ENCODE measurements around the gene GSG1L.

Gene GSG1L

DNA sequence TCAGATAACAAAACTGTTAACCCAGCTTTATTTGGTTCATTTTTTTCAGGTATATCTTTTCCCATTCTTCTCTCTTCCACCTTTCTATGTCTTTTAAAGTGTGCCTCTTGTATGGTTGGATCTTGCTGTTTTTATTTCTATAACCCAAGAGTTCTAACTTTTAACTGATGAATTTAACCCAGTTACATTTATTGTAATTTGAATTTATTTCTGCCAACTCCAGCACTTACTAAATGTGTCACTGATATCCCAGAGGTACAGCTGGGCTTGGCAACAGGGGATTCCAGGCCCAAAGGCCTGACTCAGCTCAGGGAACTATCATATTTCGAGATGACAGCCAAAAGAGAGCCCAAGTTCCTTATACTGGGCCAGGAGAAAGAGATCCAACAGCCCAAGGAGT is 200.1 kb downstream of the GSG1L start:
- in situ Hi-C loops (cut with MboI; ENCODE audit: low sequenced_read_pairs) = loop anchor here (25.0 kb wide), 1 partner anchor 176 kb away; no protein-coding TSS in a partner anchor

DNA sequence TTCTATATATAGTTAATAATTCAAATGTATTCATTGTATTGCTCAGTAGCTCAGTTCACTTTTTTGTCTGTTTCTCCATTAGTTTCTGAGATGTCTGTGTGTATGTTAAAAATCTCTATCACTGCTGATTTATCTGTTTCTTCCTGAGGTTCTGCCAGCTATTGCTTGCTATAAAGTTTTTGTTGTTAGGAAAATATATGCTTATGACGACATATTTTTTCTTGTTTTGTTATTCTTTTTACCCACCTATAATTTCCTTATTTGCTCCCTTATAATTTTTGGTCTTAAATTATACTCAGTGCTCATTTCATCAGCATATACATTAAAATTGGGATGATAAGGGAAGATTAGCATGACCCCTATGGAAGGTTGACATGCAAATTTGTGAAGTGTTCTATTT is 200.6 kb downstream of the GSG1L start:
- in situ Hi-C loops (cut with MboI; ENCODE audit: low sequenced_read_pairs) = loop anchor here (25.0 kb wide), 1 partner anchor 176 kb away; no protein-coding TSS in a partner anchor

- in situ Hi-C loops (cut with MboI; ENCODE audit: low sequenced_read_pairs) = loop anchor here (25.0 kb wide), 1 partner anchor 173 kb away; no protein-coding TSS in a partner anchor
These were observed 203.4 kb downstream of the GSG1L start for GRCh38 chr16:27860091-27860490.

- in situ Hi-C loops (cut with MboI; ENCODE audit: low sequenced_read_pairs) = loop anchor here (25.0 kb wide), 1 partner anchor 172 kb away; no protein-coding TSS in a partner anchor
These were observed 204.5 kb downstream of the GSG1L start for GRCh38 chr16:27859020-27859419.

DNA sequence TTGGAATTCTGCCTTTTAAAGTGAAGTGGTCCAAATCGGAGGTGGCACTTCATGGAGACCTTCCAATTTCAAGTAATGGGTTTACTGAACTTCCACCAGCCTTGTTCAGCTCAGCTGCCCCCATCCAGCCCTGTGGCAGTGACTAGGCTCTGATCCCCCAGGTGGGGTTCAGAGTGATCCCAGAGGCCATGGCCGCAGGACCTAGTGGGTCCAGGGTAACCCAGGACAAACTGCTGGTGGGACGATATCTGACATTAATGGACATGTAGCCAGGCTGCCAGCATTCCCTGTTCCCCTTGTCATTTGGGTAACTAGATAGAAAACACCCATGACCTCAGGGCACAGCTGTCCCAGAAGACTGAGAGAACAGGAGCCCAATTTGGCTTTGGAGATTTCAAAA is 209.9 kb downstream of the GSG1L start:
- in situ Hi-C loops (cut with MboI; ENCODE audit: low sequenced_read_pairs) = loop anchor here (25.0 kb wide), 1 partner anchor 166 kb away; no protein-coding TSS in a partner anchor

DNA sequence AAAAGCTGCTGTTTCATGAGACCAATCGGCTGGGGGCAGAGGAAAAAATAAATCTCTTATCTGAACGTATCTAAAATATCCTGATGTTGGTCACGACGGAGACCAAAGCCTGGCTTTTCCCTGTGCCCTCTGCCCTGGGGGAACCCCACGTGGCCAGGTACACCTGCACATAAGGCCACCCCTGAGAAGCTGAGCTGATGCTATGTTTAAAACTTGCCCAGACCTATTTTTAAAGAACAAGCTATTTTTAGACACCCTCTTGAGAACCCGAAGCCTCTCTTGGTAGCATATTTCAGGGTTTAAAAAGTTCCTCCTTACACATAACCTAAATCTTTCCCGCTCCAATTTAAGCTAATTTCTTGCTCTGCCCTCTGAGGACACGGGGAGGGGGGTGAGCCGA is 210.4 kb downstream of the GSG1L start:
- in situ Hi-C loops (cut with MboI; ENCODE audit: low sequenced_read_pairs) = loop anchor here (25.0 kb wide), 1 partner anchor 166 kb away; no protein-coding TSS in a partner anchor

DNA sequence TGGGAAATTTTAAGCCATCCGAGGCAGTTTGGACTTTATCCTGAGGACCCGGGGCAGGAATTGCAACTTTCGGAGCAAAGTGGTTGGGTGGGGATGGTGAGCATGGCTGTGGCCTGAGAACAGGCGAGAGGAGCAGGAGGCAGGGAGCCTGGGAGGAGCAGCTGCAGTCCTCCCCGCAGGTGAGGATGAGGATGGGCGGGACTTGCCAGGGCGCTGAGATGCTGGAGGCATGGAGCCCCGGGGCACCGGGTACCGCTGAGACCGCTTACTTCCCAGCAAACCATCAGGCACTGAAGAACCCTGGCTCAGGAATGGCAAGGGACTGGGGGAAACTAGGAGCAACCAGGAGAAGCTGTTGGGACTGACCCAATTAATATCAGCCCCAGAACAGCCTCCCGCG is 210.8 kb downstream of the GSG1L start:
- in situ Hi-C loops (cut with MboI; ENCODE audit: low sequenced_read_pairs) = loop anchor here (25.0 kb wide), 1 partner anchor 165 kb away; no protein-coding TSS in a partner anchor

GRCh38 chr16:27852116-27852515 is 211.4 kb downstream of the GSG1L start:
- in situ Hi-C loops (cut with MboI; ENCODE audit: low sequenced_read_pairs) = loop anchor here (25.0 kb wide), 1 partner anchor 165 kb away; no protein-coding TSS in a partner anchor

GRCh38 chr16:27851586-27851985 is 211.9 kb downstream of the GSG1L start:
- in situ Hi-C loops (cut with MboI; ENCODE audit: low sequenced_read_pairs) = loop anchor here (25.0 kb wide), 1 partner anchor 164 kb away; no protein-coding TSS in a partner anchor

GRCh38 chr16:27849621-27850020 is 213.9 kb downstream of the GSG1L start:
- in situ Hi-C loops (cut with MboI; ENCODE audit: low sequenced_read_pairs) = loop anchor here (25.0 kb wide), 1 partner anchor 162 kb away; no protein-coding TSS in a partner anchor

GRCh38 chr16:27847030-27847550 is 216.4 kb downstream of the GSG1L start:
- in situ Hi-C loops (cut with MboI; ENCODE audit: low sequenced_read_pairs) = no loop called here

DNA sequence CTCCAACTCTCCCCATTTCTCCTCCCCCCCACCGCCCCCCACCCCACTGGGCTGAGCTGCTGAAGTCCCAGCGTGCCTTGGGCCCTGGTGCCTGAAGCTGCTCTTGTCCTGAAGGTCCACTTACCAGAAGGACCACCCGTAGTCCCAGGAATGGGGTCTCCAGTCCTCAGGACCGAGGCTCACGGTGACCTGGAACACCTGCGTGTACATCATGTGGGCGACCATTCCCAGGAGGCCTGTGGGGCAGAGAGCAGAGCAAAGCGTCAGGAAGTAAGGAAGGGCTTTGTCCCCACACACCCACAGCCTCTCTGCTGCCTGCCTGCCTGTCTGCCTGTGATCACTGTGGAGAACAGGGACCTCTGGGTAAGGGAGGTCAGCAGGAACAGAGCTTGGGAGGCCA is 218.7 kb downstream of the GSG1L start:
- in situ Hi-C loops (cut with MboI; ENCODE audit: low sequenced_read_pairs) = no loop called here

DNA sequence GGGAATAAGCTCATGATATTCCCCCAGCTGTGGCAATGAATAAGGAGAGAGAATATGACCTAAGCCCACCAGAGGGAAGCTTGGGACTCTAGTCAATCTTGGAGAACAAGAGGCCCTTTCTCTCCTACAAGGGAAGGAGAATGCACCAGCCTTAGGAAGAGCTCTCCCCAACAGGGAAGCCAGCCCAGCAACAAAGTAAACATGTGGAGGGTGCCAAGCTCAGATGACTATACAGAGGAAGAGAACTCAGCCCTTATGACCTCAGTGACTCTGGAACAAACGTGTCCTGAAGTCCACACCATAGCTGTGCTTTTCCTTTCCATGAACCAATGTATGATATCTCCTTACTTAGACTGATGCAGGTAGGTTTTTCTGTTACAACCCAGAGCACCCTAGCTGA is 219.7 kb downstream of the GSG1L start:
- in situ Hi-C loops (cut with MboI; ENCODE audit: low sequenced_read_pairs) = no loop called here

DNA sequence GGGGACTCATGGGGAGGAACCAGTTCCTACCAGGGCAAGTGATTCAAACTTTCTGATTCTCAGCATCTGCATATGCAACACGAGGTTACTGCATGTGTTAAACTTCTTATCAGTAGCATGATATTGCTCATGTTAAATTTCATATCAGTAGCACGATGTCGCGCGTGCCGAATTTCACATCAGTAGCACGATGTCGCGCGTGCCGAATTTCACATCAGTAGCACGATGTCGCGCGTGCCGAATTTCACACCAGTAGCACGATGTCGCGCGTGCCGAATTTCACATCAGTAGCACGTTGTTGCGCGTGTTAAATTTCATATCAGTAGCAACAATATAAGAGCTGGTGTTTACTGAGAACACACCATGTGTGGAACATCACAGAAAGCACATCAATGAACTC is 221.6 kb downstream of the GSG1L start:
- in situ Hi-C loops (cut with MboI; ENCODE audit: low sequenced_read_pairs) = no loop called here

DNA sequence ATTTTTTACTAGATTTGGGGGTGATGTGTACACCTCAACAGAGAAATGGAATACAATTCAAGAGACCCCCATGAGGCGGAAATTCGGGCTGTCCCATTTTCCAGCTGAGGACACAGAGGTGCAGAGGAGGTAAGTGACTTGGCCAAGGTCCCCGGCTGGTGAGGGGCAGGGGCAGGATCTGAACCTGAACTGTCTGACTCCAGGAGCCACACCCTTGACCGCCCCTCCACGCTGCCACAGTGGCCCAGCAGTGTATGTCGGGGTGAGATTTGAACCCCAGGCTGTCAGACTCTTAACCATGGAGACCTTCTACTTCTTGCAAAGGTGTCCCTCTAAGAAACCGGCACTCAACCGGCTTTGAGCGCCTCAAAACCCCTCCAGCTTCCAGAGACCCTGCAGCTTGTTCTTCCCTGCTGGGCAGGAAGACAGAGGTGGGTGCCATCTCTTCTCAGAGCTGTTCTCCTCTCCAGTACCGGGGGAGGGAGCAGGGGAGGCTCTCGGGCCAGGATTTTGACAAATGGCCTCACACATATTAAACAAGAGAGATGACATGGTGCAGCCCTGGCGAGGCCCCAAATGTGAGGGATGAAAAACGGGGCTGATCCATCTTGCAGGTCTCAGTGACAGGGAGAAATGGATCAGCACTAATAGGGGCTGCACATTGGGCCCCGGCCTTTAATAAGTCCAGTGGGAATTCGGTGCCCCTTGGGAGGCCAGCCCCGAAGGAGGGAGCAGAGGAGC is 222.3 kb downstream of the GSG1L start:
- in situ Hi-C loops (cut with MboI; ENCODE audit: low sequenced_read_pairs) = no loop called here

DNA sequence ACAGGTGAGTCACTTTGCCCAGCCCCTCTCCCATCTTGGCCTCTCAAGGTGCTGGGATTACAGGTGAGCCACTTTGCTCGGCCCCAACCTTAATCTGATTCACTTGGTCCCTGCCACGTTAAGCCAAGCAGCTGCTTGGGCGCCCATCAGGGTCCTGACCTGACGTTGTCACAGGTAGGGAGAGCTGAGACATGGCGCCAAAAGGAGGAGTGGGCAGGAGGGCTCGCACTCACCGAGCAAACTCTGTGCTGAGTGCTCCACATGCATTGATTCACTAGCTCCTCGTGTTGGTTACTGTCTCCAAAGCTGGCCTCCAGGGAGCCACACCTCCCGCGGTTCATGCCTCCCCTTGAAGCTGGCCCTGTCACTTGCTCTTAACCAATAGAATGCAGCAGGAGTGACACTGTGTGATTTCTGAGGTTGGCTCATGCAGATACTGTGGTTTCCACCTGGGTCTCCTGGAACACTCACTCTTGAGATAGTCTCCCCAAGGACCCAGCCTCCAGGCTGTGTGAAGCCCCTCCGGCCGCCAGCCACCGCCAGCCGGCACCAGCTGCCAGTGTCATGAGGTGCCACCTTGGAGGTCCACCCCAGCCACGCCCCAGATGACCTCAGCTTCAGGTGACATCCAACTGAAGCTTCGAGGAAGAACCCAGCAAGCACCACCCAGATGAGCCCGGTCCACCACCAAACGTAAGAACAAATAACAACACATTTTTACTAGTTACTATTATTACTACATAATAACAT is 223.0 kb downstream of the GSG1L start:
- in situ Hi-C loops (cut with MboI; ENCODE audit: low sequenced_read_pairs) = no loop called here

GRCh38 chr16:27839419-27839818 is 224.1 kb downstream of the GSG1L start:
- in situ Hi-C loops (cut with MboI; ENCODE audit: low sequenced_read_pairs) = no loop called here

GRCh38 chr16:27838536-27839175 is 224.9 kb downstream of the GSG1L start:
- in situ Hi-C loops (cut with MboI; ENCODE audit: low sequenced_read_pairs) = no loop called here

GRCh38 chr16:27829975-27830374 is 233.5 kb downstream of the GSG1L start:
- in situ Hi-C loops (cut with MboI; ENCODE audit: low sequenced_read_pairs) = no loop called here

DNA sequence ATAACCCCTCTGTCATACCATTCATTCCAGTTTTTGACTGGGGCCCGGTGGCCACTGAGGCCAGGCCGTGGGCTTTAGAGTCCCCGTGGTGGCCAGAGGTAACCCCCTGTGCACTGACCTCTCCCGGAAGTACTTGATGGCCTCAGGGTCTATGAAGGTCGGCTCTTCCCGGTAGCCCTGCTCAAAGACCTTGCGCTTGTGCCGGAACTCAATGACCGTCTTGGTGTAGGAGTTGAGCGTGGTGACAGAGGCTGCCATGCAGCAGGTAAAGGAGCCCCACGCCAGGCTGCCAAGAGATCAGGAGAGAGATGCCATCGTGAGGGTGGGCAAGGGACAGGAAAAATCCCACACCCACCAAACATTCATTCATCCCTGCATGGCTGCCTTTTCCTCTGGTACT is 234.8 kb downstream of the GSG1L start:
- in situ Hi-C loops (cut with MboI; ENCODE audit: low sequenced_read_pairs) = no loop called here

GRCh38 chr16:27827765-27828164 is 235.7 kb downstream of the GSG1L start:
- in situ Hi-C loops (cut with MboI; ENCODE audit: low sequenced_read_pairs) = no loop called here

Measured in HL-60/S4 treated with phorbol 12-myristate 13-acetate at 8.2 ng/mL for 4 days and 3 days (cell line).